Occipital lobe (tissue), 2 donors: ENCODE measurements around the gene ALPG. TPM values are rescaled to one million over a fixed set of nuclear protein-coding genes. Genes with fewer than 3 reads are reported as not detected.
"Not testable (repeated sequence)": the region's sequence is repeated elsewhere in the genome, so short reads cannot be mapped to it uniquely, and the experiment has no call there.

Source experiments
- DNase-seq: peaks from one replicate; lab custom pipeline; 2025; lab: John Stamatoyannopoulos, UW
- total RNA-seq: library from RNA; depleted of rRNA; stranded (reverse); fragments of >200 nt; gene quantifications from one replicate; pipeline ENCODE4 v1.2.3, GENCODE V29; 2014

Gene ALPG
- total RNA-seq, 1 donor from 2014 or later = not detected

- DNase-seq = no peak
These were observed 12.8 kb downstream of the ALPG start for GRCh38 chr2:232419245-232420072.

- DNase-seq = no peak
These were observed 13.4 kb downstream of the ALPG start for GRCh38 chr2:232420073-232420454.

- DNase-seq = no peak
These were observed 14.0 kb downstream of the ALPG start for GRCh38 chr2:232420463-232421188.

- DNase-seq = no peak
These were observed 14.6 kb downstream of the ALPG start for GRCh38 chr2:232421189-232421785.

GRCh38 chr2:232422051-232422450 lies 15.4 kb downstream of the ALPG start:
- no peak for DNase-seq

- DNase-seq = not testable (repeated sequence)
These were observed 16.4 kb downstream of the ALPG start for GRCh38 chr2:232422996-232423395.

- not testable (repeated sequence) for DNase-seq
These were observed 16.8 kb downstream of the ALPG start for GRCh38 chr2:232423407-232423806.

GRCh38 chr2:232431705-232432590 lies 25.3 kb downstream of the ALPG start:
- DNase-seq = no peak

- DNase-seq = no peak
These were observed 26.0 kb downstream of the ALPG start for GRCh38 chr2:232432598-232433184.

GRCh38 chr2:232433622-232434021 lies 27.0 kb downstream of the ALPG start:
- DNase-seq = not testable (repeated sequence)

GRCh38 chr2:232434091-232434490 lies 27.4 kb downstream of the ALPG start:
- no peak for DNase-seq

GRCh38 chr2:232434563-232435374 lies 28.1 kb downstream of the ALPG start:
- no peak for DNase-seq

- no peak for DNase-seq
These were observed 28.7 kb downstream of the ALPG start for GRCh38 chr2:232435375-232435648.

GRCh38 chr2:232435805-232436204 lies 29.2 kb downstream of the ALPG start:
- DNase-seq = no peak

- no peak for DNase-seq
These were observed 29.9 kb downstream of the ALPG start for GRCh38 chr2:232436381-232437194.

GRCh38 chr2:232437195-232437571 lies 30.5 kb downstream of the ALPG start:
- no peak for DNase-seq

GRCh38 chr2:232438091-232438490 lies 31.4 kb downstream of the ALPG start:
- DNase-seq = no peak

- DNase-seq = no peak
These were observed 32.5 kb downstream of the ALPG start for GRCh38 chr2:232438951-232439757.

- no peak for DNase-seq
These were observed 33.1 kb downstream of the ALPG start for GRCh38 chr2:232439758-232440135.
